ENCODE results near the gene CFAP157. TPM values are rescaled to one million over a fixed set of nuclear protein-coding genes. Genes with fewer than 3 reads are reported as not detected.

The CFAP157 gene
- total RNA-seq, 1 donor from 2014 or later, result 25.9 TPM

DNA sequence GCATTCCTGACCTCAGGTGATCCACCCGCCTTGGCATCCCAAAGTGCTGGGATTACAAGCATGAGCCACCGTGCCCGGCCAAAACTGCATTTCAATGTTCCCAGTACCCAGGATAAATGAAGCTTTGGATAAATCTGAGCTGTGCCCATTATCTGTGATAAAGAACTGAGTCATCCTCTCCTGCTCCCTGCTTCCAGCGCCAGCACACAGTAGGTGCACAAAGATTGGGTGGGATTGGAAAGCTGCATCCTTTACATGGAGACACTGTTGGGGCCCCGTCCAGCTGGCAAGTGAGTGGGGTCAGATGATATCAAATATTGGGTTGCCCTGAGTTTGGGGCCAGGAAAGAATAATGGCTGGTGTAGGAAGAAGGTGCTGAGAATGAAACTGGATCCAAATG lies 54.3 kb downstream of the CFAP157 start:
- H3K4me1 ChIP-seq, result peaks cover 42% of the 10 kb centered on the region
- TF ChIP-seq, protein P1, sequence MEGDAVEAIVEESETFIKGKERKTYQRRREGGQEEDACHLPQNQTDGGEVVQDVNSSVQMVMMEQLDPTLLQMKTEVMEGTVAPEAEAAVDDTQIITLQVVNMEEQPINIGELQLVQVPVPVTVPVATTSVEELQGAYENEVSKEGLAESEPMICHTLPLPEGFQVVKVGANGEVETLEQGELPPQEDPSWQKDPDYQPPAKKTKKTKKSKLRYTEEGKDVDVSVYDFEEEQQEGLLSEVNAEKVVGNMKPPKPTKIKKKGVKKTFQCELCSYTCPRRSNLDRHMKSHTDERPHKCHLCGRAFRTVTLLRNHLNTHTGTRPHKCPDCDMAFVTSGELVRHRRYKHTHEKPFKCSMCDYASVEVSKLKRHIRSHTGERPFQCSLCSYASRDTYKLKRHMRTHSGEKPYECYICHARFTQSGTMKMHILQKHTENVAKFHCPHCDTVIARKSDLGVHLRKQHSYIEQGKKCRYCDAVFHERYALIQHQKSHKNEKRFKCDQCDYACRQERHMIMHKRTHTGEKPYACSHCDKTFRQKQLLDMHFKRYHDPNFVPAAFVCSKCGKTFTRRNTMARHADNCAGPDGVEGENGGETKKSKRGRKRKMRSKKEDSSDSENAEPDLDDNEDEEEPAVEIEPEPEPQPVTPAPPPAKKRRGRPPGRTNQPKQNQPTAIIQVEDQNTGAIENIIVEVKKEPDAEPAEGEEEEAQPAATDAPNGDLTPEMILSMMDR (IDR thresholded peaks at IDR 0.05), result no peak
- intact Hi-C loops (cut with DNase I), result no loop called here
- peaks cover 35% of the 10 kb centered on the region for H3K36me3 ChIP-seq
- ATAC-seq (no peak), DNase-seq (no peak)
- no peaks in the 10 kb centered on the region for H3K27me3 ChIP-seq (ENCODE audit: low read depth)
- H3K4me3 ChIP-seq, result peak overlapping the region; percentile 51
- H3K9me3 ChIP-seq, result no peaks in the 10 kb centered on the region
- H3K27ac ChIP-seq, result peak overlapping the region; percentile 89

GRCh38 chr9:127761491-127761956 lies 54.7 kb downstream of the CFAP157 start:
- H3K4me1 ChIP-seq, result peaks cover 45% of the 10 kb centered on the region
- peaks cover 35% of the 10 kb centered on the region for H3K36me3 ChIP-seq
- peak overlapping the region; percentile 89 for H3K27ac ChIP-seq
- ATAC-seq, result no peak
- intact Hi-C loops (cut with DNase I), result no loop called here
- peak overlapping the region; percentile 51 for H3K4me3 ChIP-seq
- DNase-seq, result no peak
- no peaks in the 10 kb centered on the region for H3K9me3 ChIP-seq
- H3K27me3 ChIP-seq (ENCODE audit: low read depth), result no peaks in the 10 kb centered on the region
- TF ChIP-seq, protein P1 (IDR thresholded peaks at IDR 0.05), result no peak

GRCh38 chr9:127762111-127762676 lies 55.4 kb downstream of the CFAP157 start:
- DNase-seq (peak; percentile 70), ATAC-seq (peak; percentile 66 to 72)
- TF ChIP-seq, protein P1 (IDR thresholded peaks at IDR 0.05), result no peak
- Histone ChIP-seq H3K27ac (peak overlapping the region; percentile 89), H3K27me3 (ENCODE audit: low read depth) (no peaks in the 10 kb centered on the region), H3K9me3 (no peaks in the 10 kb centered on the region), H3K4me3 (peak overlapping the region; percentile 51), H3K4me1 (peaks cover 51% of the 10 kb centered on the region), H3K36me3 (peaks cover 41% of the 10 kb centered on the region)
- intact Hi-C loops (cut with DNase I), result no loop called here

DNA sequence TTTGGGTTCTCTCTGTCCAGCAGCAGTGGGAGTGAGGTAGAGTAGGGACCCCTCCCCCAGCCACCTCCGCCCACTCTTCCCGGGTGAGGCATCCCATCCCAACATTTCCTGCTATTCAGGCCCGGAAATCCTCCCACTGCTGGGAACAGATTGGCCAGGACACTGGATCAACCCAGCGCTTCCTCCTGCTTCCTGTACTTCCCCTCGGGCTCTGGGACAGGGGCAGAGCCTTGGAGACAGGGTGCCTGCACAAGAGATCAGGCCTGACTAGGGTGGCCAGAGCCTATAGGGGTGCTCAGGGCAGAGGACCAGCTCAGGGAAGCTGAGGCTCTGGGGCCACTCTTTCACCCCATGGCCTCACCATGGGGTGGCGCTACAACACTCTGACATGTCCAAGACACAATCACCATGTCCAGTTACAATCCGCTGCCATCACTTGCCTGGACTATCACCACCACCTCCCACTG lies 57.2 kb downstream of the CFAP157 start:
- DNase-seq (peak; percentile 76), ATAC-seq (peak; percentile 69 to 77)
- intact Hi-C loops (cut with DNase I), result no loop called here
- Histone ChIP-seq H3K36me3 (peaks cover 31% of the 10 kb centered on the region), H3K4me1 (peaks cover 66% of the 10 kb centered on the region), H3K27me3 (ENCODE audit: low read depth) (no peaks in the 10 kb centered on the region), H3K4me3 (no peak overlapping the region), H3K9me3 (no peaks in the 10 kb centered on the region), H3K27ac (peak overlapping the region; percentile 89)
- TF ChIP-seq, protein P1 (IDR thresholded peaks at IDR 0.05), result peak; percentile 57

DNA sequence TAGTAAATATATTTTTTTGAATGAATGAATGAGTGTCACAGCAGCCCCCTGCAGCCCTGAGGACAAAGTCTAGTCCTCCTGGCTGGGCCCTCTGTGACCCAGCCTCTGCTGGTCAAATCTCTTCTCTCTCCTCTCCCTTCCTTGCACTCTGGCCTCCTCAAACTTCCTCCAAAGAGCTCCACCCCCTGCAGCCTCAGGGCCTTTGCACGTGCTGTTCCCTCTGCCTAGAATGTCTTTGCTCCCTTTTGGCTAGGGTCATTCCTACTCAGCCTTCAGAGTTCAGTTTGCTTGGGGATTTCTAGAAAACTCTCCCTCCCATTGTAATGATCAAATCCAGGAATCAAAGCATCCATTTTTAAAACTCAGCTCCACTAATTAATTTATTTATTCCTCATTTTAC lies 58.6 kb downstream of the CFAP157 start:
- ATAC-seq, result no peak
- TF ChIP-seq, protein P1 (IDR thresholded peaks at IDR 0.05), result no peak
- peaks cover 24% of the 10 kb centered on the region for H3K36me3 ChIP-seq
- intact Hi-C loops (cut with DNase I), result no loop called here
- no peak for DNase-seq
- H3K27ac ChIP-seq, result peak overlapping the region; percentile 89
- peaks cover 78% of the 10 kb centered on the region for H3K4me1 ChIP-seq
- no peak overlapping the region for H3K4me3 ChIP-seq
- no peaks in the 10 kb centered on the region for H3K9me3 ChIP-seq
- no peaks in the 10 kb centered on the region for H3K27me3 ChIP-seq (ENCODE audit: low read depth)

Other genes with a start within 250 kb of the CFAP157 start
- 88.6 TPM for gene STXBP1, start 94.7 kb upstream of the CFAP157 start, total RNA-seq
- gene PTRH1, start 8.7 kb downstream of the CFAP157 start, total RNA-seq, result 9.1 TPM
- 1.3 TPM for gene TTC16, start 9.1 kb downstream of the CFAP157 start, total RNA-seq
- gene TOR2A, start 28.3 kb downstream of the CFAP157 start, total RNA-seq, result 16.5 TPM
- 59.4 TPM for gene SH2D3C, start 71.7 kb downstream of the CFAP157 start, total RNA-seq
- 96.2 TPM for gene CDK9, start 79.0 kb downstream of the CFAP157 start, total RNA-seq
- 55.4 TPM for gene FPGS, start 95.9 kb downstream of the CFAP157 start, total RNA-seq
- 323 TPM for gene ENG, start 147.7 kb downstream of the CFAP157 start, total RNA-seq
- 185 TPM for gene AK1, start 170.7 kb downstream of the CFAP157 start, total RNA-seq
- 82.0 TPM for gene ST6GALNAC6, start 192.6 kb downstream of the CFAP157 start, total RNA-seq
- 45.6 TPM for gene ST6GALNAC4, start 210.1 kb downstream of the CFAP157 start, total RNA-seq
- gene PIP5KL1, start 223.8 kb downstream of the CFAP157 start, total RNA-seq, result 11.5 TPM
- 33.7 TPM for gene DPM2, start 230.9 kb downstream of the CFAP157 start, total RNA-seq

Measured in lower lobe of right lung (tissue), 2 donors.